Measurements from ENCODE around the gene TMC8.

GRCh38 chr17:78118801-78119241 is 11.8 kb upstream of the TMC8 start:
- TF ChIP-seq POLR2A (IDR thresholded peaks at IDR 0.05) (no peak), CTCF (IDR thresholded peaks at IDR 0.05) (no peak)
